HEK293 (cell line): Measurements from ENCODE around the gene HDAC1.

Experiments used
- MZF1 ChIP-seq: fragments of 450-650 bp; formaldehyde crosslinking; IDR thresholded peaks from 2 replicates; pipeline ENCODE4 v1.5.1; 2017; ENCODE audit warnings: missing biosample characterization, missing genetic modification characterization, borderline replicate concordance
- YY1 ChIP-seq: fragments of 450-650 bp; formaldehyde crosslinking; IDR thresholded peaks from 2 replicates; pipeline ENCODE4 v1.5.1; 2018; ENCODE audit warnings: missing biosample characterization, missing genetic modification characterization
- ZNF10 ChIP-seq: fragments of 450-650 bp; formaldehyde crosslinking; IDR thresholded peaks from 2 replicates; pipeline ENCODE4 v1.5.1; 2017; ENCODE audit warnings: missing biosample characterization, missing genetic modification characterization
- ZNF248 ChIP-seq: fragments of 450-650 bp; formaldehyde crosslinking; IDR thresholded peaks from 2 replicates; pipeline ENCODE4 v1.5.1; 2017; ENCODE audit warnings: missing biosample characterization, missing genetic modification characterization
- ZNF274 ChIP-seq, 2 experiments: fragments of 200-500 bp in 1 of 2; fragments of 450-650 bp in 1 of 2; sonication (Bioruptor generic) in 1 of 2; formaldehyde crosslinking in 1 of 2; IDR thresholded peaks; 2 replicates each; pipeline versions ENCODE4 v1.5.1 to v1.6.1; 2014 to 2016; ENCODE audit warnings: borderline replicate concordance in 1 of 2, inconsistent platforms in 1 of 2, low read length in 1 of 2, missing biosample characterization in 1 of 2, missing genetic modification characterization in 1 of 2
- ZNF514 ChIP-seq: fragments of 450-650 bp; formaldehyde crosslinking; IDR thresholded peaks from 2 replicates; pipeline ENCODE4 v1.5.1; 2016; ENCODE audit warnings: missing biosample characterization, missing genetic modification characterization
- ZNF529 ChIP-seq: fragments of 450-650 bp; formaldehyde crosslinking; IDR thresholded peaks from 2 replicates; pipeline ENCODE4 v1.5.1; 2017; ENCODE audit warnings: missing genetic modification characterization, missing biosample characterization; ENCODE audit not compliant: insufficient replicate concordance
- ZNF777 ChIP-seq: fragments of 450-650 bp; formaldehyde crosslinking; IDR thresholded peaks from 2 replicates; pipeline ENCODE4 v1.5.1; 2017; ENCODE audit warnings: missing biosample characterization, missing genetic modification characterization, borderline replicate concordance
- TF ChIP-seq, protein P1 (sequence below): fragments of 450-650 bp; formaldehyde crosslinking; IDR thresholded peaks from 2 replicates; pipeline ENCODE4 v1.5.1; 2016; ENCODE audit warnings: missing biosample characterization, missing genetic modification characterization
- TF ChIP-seq, protein P2 (sequence below): fragments of 450-650 bp; formaldehyde crosslinking; conservative IDR thresholded peaks from 2 replicates; pipeline ENCODE4 v1.5.1; 2016; ENCODE audit warnings: low read depth, missing biosample characterization, missing genetic modification characterization
- TF ChIP-seq, protein P3 (sequence below): fragments of 450-650 bp; formaldehyde crosslinking; IDR thresholded peaks from 2 replicates; pipeline ENCODE4 v1.5.1; 2016; ENCODE audit warnings: missing biosample characterization, missing genetic modification characterization, low read depth

DNA sequence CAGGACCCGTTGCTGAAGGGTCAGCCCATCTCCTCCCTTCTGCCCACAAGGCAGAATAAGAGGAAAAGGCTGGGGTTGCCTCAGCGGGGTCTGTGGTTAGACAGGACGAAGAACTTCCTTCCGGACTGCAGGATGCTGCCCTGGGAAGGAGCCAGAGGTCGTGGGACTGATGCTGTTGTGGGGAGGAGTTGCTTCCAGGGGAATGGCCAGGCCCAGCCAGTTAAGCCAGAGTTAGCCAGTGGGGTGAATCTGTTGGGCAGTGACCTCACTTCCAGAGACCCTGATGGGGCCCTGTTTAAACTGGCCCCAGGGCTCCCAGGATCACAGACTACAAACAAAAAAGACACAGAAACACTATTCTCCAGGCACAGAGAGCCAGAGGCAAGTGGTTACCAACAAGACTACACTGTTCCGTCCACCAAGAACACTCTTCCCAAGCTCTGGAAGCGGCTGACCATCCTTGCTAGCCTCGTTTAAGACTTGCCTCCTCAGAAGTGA is 57.4 kb downstream of the HDAC1 start:
- TF ChIP-seq YY1 (no peak), ZNF10 (tag by site-specific recombination) (no peak), MZF1 (tag by site-specific recombination) (no peak), ZNF529 (tag by site-specific recombination) (no peak), ZNF274 (IDR thresholded peaks at IDR 0.05; ENCODE audit: low read length) (no peak), ZNF274 (tag by site-specific recombination; IDR thresholded peaks at IDR 0.05; ENCODE audit: borderline replicate concordance) (no peak), ZNF514 (tag by site-specific recombination) (no peak), ZNF777 (tag by site-specific recombination) (no peak), ZNF248 (tag by site-specific recombination) (no peak)
- TF ChIP-seq, protein P1, sequence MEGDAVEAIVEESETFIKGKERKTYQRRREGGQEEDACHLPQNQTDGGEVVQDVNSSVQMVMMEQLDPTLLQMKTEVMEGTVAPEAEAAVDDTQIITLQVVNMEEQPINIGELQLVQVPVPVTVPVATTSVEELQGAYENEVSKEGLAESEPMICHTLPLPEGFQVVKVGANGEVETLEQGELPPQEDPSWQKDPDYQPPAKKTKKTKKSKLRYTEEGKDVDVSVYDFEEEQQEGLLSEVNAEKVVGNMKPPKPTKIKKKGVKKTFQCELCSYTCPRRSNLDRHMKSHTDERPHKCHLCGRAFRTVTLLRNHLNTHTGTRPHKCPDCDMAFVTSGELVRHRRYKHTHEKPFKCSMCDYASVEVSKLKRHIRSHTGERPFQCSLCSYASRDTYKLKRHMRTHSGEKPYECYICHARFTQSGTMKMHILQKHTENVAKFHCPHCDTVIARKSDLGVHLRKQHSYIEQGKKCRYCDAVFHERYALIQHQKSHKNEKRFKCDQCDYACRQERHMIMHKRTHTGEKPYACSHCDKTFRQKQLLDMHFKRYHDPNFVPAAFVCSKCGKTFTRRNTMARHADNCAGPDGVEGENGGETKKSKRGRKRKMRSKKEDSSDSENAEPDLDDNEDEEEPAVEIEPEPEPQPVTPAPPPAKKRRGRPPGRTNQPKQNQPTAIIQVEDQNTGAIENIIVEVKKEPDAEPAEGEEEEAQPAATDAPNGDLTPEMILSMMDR (tag by site-specific recombination) = no peak
- TF ChIP-seq, protein P2, sequence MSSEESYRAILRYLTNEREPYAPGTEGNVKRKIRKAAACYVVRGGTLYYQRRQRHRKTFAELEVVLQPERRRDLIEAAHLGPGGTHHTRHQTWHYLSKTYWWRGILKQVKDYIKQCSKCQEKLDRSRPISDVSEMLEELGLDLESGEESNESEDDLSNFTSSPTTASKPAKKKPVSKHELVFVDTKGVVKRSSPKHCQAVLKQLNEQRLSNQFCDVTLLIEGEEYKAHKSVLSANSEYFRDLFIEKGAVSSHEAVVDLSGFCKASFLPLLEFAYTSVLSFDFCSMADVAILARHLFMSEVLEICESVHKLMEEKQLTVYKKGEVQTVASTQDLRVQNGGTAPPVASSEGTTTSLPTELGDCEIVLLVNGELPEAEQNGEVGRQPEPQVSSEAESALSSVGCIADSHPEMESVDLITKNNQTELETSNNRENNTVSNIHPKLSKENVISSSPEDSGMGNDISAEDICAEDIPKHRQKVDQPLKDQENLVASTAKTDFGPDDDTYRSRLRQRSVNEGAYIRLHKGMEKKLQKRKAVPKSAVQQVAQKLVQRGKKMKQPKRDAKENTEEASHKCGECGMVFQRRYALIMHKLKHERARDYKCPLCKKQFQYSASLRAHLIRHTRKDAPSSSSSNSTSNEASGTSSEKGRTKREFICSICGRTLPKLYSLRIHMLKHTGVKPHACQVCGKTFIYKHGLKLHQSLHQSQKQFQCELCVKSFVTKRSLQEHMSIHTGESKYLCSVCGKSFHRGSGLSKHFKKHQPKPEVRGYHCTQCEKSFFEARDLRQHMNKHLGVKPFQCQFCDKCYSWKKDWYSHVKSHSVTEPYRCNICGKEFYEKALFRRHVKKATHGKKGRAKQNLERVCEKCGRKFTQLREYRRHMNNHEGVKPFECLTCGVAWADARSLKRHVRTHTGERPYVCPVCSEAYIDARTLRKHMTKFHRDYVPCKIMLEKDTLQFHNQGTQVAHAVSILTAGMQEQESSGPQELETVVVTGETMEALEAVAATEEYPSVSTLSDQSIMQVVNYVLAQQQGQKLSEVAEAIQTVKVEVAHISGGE (tag by site-specific recombination) = no peak
- TF ChIP-seq, protein P3, sequence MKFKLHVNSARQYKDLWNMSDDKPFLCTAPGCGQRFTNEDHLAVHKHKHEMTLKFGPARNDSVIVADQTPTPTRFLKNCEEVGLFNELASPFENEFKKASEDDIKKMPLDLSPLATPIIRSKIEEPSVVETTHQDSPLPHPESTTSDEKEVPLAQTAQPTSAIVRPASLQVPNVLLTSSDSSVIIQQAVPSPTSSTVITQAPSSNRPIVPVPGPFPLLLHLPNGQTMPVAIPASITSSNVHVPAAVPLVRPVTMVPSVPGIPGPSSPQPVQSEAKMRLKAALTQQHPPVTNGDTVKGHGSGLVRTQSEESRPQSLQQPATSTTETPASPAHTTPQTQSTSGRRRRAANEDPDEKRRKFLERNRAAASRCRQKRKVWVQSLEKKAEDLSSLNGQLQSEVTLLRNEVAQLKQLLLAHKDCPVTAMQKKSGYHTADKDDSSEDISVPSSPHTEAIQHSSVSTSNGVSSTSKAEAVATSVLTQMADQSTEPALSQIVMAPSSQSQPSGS (tag by site-specific recombination) = no peak
